Right ventricle myocardium inferior (tissue), 1 donor: Measurements from ENCODE around the gene LBHD2. TPM values are rescaled to one million over a fixed set of nuclear protein-coding genes. Genes with fewer than 3 reads are reported as not detected.
A peak's percentile ranks its signal among the peaks of the same experiment; 100 is the strongest.

Source experiments
- ATAC-seq: fragments of 200-7000 bp; cut with Tn5 transposase; one replicate; pipeline ENCODE4 v1.9.1; 2020; ENCODE audit warnings: mild to moderate bottlenecking, moderate library complexity
- DNase-seq: peaks from one replicate; pipeline ENCODE4 v3.0.0; 2021; ENCODE audit errors: missing footprints
- intact Hi-C: fragments of 100-400 bp; cut with DNase I; formaldehyde crosslinking; loops from one replicate; pipeline ENCODE4 v1.11.0; 2022
- total RNA-seq: library from RNA; stranded (reverse); fragmentation: NEBNext Ultra II Directional; extraction: Animal tissue kit (Norgen Biotek cat#: 25700); gene quantifications from one replicate; pipeline ENCODE4 v1.2.1, GENCODE V29; 2021
- donor health status: DM: no; HTN: yes; CAD: no; lungs with severe emphysema.

The LBHD2 gene
- total RNA-seq, 1 donor from 2014 or later: not detected

DNA sequence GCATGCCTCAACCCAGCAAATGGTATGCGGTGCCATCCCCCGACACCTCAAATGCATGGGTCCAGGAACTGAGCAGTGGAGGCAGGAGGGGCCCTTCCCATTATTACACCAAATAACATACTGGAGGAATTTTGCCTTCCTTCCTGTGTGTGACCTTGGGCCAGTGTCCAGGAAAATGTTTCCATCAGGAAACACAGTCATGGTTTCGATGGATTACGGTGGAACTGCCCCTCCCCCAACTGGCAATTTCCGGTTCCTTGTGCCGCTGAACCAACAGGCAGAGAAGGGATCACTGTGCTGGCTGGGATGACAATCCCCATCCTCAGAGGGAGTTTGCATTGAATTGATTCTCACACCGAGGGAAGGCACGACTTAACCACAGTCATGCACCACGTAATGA, 17.6 kb upstream of the LBHD2 start:
- DNase-seq (no peak), ATAC-seq (no peak)
- intact Hi-C loops: no loop called here

DNA sequence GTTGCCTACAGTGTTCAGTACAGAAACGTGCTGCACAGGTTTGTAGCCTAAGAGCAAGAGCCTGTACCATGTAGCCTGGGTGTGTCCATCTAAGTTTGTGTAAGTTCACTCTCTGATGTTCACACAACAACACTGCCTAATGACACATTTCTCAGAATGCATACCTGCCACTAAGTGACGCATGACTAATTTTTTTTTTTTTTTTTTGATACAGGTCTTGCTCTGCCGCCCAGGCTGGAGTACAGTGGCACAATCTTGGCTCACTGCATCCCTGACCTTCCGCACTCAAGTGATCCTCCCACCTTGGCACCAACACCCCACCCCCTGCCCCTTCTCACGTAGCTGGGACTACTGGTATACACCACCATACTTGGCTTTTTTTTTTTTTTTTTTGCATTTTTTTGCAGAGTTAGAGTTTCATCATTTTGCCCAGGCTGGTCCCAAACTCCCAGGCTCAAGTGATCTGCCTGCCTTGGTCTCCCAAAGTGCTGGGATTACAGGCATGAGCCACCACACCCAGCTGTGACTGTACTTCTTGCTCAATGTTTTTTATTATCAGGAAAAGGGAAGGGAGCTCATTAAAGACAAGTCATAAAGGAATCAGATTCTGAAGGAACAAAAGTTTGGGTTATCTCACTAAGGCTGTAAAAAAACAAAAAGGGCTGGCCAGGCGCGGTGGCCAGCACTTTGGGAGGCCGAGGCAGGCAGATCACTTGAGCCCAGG, 16.6 kb upstream of the LBHD2 start:
- intact Hi-C loops: no loop called here
- ATAC-seq (peak; percentile 51), DNase-seq (no peak)

DNA sequence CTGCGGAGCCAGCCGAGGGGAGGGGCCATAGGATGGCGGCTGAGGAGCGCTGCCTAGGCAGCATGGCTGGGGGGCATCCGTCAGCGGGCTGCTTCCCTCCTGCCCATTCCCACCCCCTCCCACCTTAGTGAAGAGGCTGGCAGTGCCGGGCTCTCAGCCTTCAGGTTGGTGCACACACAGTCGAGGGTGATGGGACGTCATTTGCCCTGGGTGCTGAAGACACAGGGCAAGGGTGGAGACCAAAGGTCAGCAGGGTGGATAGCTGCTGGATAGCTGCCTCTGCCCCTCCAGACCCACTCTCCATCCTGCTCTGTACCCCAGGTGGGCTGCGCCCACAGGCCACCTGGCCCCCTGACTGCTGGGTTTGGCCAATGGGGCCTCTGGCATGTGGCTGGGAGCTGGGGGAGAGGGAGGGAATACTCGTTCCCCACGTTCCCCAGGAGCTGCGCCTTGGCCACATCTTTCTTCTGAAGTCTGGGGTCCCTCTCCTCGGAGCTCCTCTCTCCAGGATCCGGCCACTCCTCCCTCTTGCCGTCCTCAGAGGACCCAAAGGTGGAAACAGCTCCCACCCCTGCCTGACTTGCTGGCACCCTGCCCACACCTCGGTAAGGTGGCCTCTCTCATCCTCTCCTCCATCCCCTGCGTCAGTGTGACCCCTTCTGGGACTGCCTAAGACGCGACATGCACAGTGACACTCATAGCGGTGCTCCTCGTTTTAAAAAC, 15.5 kb upstream of the LBHD2 start:
- no peak for ATAC-seq
- intact Hi-C loops: no loop called here
- no peak for DNase-seq

DNA sequence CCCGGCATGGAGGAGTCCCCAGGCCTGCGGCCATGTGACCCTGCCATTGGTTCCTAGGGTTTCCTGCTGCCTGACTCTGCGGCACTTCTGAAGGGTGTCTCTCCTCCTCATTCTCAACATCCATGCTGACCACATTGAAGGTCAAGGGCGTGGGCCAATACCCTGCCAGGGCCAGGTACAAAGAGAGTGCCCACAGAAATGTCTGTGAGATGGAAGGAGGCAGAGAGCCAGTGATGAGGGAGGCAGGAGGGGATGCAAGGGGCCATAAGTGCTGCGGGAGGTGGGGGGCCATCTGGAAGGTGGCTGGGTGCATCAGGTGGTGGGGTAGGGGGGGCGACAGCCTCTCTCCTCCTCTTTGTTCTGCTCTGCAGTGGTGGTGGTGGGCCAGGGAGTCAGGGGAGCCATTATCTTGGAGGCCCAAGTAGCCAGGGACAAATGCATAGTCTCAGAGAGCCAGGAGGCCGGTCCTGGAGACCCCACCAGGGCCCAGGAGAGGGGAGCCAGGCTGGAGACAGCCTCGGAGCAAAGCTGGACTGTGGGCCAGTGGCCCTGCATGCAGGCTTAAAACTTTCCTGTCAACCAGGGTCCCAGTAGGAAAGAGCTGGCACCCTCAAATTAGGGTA, 13.6 kb upstream of the LBHD2 start:
- ATAC-seq (no peak), DNase-seq (no peak)
- intact Hi-C loops: loop anchor here (10.0 kb wide), 1 partner anchor 376 kb away; no protein-coding TSS in a partner anchor

DNA sequence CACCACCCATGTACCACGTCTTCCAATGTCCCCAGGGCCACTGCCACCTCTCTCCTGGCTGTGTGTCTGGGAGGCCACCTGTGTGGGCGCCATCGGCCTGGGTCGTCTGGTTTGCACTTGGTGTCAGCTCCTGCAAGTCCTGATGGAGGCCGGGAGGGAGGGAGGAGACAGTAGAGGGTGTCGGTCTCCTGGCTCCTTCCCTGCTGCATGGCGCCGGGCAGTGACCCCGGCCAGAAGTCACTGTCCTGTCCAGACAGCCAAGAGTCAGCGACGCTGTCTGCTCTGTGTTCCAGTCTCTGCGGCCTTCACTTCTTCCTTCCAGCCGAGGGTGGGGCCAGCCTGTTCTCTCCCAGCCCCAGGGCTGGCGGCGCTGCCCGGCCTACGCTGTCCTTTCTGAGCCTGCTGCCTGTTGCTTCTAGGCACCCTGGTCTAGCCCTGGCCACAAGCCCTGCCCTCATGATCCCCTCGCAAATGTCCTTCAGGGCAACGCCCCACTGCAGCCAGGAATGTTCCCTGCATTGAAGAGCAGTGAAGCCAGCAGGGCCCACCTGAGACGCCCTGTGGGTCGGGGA, 13.0 kb upstream of the LBHD2 start:
- DNase-seq (no peak), ATAC-seq (no peak)
- intact Hi-C loops: loop anchor here (10.0 kb wide), 1 partner anchor 376 kb away; no protein-coding TSS in a partner anchor

DNA sequence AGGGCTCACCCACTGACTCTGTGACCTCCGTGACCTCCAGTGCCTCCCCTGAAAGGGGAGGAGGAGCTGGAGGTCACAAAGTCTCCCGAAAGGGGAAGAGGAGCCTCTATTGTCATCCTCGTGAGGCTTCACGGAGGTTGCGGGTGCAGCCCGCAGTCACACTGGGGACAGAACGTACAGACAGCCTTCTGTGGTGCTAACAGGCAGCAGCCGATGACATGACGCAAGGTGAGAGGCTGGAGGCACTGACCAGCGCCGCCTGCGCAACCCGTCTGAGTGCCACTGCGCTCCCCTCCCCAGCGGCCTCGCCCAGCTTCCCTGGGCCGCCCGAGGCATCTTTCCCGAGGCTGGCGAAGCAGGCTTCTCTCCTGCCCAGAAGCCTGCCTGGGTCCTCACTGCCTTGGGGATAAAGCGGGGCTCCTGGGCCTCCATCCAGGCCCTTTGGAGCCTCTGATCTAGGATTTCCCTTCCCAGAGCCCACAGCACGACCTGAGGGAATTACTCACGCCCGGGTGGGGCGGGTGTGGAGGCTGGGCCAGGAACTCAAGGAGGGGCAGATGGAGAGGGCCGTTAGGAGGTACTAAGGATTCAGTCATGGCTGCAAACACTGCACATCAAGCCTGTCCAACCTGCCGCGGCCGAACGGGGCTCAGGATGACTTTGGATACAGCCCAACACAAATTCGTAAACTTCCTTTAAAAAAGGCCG, 12.3 kb upstream of the LBHD2 start:
- peak; percentile 18 for DNase-seq
- no peak for ATAC-seq
- intact Hi-C loops: loop anchor here (10.0 kb wide), 1 partner anchor 377 kb away; no protein-coding TSS in a partner anchor

DNA sequence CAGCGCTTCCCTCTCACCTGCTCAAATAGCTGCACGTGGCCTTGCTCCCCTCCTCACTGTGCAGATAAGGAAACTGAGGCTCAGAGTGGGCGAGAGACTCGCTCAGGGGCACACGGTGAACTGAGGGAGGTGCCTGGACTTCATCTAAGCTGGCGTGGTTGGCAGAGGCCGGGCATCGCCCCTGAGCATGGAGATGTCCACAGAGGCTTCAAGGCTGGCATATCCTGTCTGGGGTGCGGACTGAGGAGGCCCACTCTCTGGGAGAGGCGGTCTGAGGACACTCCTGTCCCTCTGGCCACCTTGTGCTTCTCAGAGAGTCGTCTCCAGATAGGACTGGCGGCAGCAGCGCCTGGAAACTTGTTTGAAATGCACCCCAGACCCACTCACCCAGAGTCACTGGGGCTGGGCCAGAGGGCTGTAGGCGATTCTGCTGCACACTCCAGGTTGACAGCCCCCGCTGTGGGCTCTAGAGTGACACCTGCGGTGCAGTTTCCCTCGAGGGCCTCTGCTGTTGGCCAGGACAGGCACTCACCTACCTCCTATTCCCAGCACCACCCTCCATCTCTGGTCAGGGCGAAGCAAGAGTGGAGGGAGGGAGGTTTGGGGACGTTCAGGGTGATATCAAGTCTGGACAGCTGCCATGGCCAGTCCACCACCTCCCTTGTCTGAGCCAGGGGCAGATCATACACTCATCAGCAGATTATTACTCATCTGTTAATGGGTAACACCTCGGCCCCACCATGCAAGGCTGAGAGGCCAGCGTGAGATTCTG, 11.2 kb upstream of the LBHD2 start:
- peak; percentile 64 for DNase-seq
- ATAC-seq: no peak
- intact Hi-C loops: loop anchor here (10.0 kb wide), 1 partner anchor 378 kb away; no protein-coding TSS in a partner anchor

DNA sequence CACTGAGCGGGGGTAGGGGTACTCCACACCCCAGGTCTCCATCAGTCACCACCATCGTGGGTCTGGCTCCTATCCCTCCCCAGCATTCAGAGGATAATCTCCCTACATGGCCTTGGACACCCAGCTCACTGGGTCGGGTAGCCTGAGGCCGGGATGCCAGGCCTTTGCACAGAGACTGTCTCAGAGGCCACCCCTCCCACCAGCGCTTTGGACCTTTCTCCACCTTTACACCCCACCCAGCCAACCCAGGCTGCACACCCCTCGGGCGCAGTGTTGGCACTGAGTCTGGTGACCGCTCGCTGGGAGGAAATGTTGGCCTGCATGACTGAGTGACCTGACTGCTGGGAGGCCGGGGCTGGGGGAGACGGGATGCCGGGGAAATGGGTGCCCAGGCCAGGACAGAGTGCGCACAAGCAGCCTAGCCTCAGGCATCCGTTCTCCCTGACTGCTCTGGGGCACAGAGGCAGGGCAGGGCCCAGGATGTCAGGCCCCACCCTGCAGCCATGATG, 10.6 kb upstream of the LBHD2 start:
- peak; percentile 58 for DNase-seq
- intact Hi-C loops: loop anchor here (10.0 kb wide), 1 partner anchor 379 kb away; no protein-coding TSS in a partner anchor
- ATAC-seq: no peak

DNA sequence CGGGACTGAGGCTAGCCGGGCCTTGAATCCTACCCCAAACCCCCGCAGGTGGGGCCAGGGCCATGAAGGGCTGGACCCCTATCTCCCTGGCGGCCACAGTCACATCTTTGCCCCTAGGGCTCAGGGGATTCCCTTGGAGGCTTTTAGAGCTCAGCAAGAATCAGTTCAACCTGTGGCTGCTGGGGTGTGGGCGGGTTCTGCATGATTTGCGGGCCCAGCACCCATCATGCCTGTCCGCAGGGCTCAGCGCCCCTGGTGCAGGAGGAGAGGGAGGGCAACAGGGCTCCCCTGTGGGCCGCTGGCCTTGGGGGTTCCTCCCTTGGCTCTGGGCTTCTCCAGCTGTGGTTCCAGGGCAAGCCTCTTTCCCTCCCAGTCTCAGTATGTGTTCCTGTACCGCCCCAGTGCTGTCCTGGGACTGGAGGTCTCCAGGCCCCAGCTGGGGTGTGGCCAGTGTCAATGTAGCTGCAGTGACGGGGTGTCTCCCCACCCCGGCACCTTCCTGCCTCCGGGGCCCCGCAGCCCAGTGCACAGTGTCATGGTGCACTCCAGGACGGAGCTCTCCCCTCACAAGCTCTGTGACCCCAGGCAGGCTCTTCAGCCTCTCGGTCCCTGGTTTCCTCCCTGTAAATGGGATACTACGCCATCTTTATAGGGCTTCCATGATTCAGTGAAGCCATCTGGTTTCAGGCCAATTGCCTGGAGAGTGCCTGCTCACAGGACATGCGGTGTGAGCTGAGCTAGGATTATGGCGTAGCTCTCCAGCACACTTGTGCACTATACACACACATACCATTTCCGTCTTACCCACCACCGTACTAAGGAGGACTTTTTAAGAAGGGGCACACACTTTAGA, 9.9 kb upstream of the LBHD2 start:
- peak; percentile 30 for ATAC-seq
- peak; percentile 68 for DNase-seq
- intact Hi-C loops: loop anchor here (2.0 to 10.0 kb wide), 2 partner anchors 219 to 379 kb away; no protein-coding TSS in a partner anchor

DNA sequence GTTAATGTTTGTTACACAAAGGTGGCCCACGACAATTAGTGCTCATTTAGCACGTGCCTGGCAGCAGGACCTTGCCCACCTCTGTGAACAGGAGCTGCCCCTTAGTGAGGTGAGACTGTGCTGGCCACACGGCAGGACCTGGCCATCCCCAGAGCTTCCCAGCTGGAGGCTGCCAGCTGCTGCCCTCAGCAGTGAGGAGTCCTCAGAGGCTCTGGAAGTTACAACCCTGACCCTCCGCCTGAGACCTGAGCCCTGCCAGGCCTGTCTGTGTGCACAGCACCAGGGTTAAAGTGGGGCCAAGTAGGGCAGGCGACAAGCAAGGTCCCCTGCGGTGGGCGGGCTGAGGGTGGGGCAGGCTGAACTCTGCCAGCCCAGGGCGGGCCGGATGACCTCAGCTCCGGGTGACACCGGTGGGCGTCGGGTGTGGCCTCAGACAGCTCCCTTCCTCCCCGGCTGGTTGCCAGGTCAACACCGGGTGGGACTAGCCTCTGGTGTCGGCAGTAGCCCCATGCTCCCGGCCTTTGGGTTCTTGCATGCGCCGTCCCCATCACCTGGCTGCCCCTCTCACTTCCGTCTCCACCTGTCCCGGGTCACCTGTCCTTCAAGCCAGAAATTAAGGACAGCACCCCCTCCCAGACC, 9.2 kb upstream of the LBHD2 start:
- intact Hi-C loops: loop anchor here (2.0 to 10.0 kb wide), 2 partner anchors 218 to 380 kb away; no protein-coding TSS in a partner anchor

DNA sequence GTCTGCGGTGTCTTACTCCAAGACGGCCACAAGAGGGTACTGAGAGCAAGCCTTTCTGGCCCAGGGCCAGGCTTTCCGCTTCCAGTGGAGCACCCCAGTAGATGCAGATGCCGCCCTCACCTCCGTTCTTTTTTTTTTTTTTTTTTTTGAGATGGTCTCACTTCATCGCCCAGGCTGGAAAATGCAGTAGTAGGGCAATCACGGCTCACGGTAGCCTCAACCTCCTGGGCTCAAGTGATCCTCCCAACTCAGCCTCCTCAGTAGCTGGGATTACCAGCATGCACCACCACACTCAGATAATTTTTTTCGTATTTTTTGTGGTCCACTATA, 5.6 kb upstream of the LBHD2 start:
- intact Hi-C loops: loop anchor here (10.0 kb wide), 1 partner anchor 384 kb away; no protein-coding TSS in a partner anchor
- ATAC-seq: no peak
- DNase-seq: peak; percentile 91

More for the DNA sequence above, 9.2 kb upstream of the LBHD2 start:
- ATAC-seq (peak; percentile 48), DNase-seq (peak; percentile 88)

DNA sequence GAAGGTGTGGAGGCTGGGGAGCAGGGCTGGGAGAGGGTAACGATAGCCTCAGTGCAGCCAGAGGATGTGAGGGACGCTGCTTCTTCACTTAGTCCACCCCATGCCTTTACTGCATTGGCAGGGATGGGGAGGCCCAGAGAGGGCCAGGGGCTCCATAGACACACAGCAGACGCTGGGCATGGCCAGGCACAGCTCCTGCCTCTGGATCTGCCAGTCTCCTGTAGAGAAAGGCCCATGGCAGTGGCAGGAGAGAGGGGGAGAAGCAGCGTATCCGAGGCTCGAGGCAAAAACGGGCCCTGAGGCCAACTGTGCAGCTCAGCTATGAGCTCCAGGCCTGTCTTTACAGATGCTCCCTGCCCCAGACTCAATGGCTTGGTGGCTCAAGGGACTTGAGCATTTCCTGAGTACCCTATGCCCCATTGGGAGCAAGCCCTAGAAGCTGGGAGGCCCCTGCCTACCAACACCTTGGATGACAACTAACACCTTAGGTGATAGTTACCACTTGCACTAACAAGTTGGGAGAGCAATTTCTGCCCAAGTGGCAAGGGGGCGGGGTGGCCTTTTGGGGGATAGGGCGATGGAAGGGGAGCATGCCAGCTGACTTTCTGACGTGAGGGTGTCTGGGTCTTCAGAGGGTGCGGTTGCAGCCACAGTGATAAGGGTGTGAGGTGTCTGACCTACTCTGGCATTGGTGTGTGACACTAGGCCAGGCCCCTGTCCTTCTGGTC, 5.0 kb upstream of the LBHD2 start:
- ATAC-seq: no peak
- peak; percentile 21 for DNase-seq
- intact Hi-C loops: loop anchor here (10.0 kb wide), 1 partner anchor 384 kb away; no protein-coding TSS in a partner anchor

DNA sequence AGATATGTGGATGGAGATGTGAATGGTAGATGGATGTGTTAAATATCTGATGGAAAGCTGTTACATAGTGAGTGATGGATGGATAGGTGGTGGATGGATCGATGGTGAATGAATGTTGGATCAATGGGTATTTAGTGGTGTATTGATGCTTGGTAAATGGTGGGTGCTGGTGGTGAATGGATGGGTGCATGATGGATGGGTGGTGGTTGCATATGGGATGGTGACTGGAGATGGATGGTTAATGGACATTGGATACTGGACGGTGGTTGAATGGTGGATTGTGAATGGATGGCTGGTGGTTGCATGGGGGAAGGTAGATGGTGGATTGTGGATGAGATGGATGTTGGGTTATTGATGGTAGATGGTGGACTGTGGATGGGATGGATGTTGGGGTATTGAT, 2.1 kb upstream of the LBHD2 start:
- ATAC-seq (no peak), DNase-seq (peak; percentile 5)
- intact Hi-C loops: no loop called here

DNA sequence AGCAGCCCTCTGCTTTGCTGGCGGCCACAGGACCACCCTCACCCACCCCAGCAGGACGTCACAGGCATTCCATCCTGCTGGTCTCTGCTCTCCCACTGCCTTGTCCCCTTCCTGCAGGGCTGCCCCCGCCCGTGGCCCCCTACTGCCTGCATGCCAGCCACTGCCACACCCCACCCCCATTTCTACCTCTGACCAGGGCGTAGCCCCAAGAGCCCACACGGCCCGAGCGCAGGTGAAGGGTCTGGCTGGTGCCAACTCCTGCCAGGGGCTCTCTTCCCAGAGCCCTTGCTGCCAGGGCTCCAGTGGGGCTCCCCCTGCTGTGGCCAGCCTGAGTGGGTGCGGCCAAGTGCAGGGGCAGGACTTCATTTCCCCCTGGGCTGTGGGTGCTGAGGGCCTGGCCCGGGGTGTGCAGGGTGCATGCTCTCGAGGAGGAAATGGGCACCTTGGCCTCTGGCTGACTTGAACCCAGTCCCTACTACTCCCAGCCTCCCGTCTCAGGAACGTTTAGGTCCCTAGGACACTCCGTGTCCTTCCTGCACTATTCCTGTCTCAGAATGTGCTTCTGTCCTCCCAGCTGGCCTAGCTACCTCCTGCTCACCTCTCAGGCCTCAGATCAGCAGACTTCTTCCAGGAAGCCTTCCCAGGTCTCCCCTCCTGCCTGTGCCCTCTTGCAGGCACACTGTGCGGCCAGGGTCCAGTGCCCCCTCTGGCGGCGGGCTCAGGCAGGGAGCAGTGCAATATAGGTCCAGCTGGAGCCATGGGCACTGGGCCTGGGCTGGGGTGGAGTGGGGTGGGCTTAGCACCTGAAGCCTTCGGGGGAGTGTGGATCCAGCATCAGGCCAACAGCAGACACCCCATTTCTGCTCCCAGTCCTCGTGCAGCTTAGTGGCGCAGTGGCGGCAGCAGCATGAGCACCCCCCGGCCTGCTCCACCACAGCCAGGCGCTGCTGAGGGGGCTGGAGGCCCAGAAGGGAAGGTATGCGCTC, 1.4 kb downstream of the LBHD2 start:
- ATAC-seq (no peak), DNase-seq (peak; percentile 48)
- intact Hi-C loops: no loop called here
